Jurkat, Clone E6-1 (cell line): ENCODE measurements around the gene TRIM58.

Experiments
- DNase-seq: peaks from one replicate; pipeline ENCODE4 v3.0.0-alpha.2; 2011; ENCODE audit warnings: low read depth, low spot score
- H3K4me3 ChIP-seq: 2 replicates; pipeline ENCODE4 v1.5.1; 2011; ENCODE audit warnings: mild to moderate bottlenecking, low read length, control low read depth, moderate library complexity

Gene TRIM58

DNA sequence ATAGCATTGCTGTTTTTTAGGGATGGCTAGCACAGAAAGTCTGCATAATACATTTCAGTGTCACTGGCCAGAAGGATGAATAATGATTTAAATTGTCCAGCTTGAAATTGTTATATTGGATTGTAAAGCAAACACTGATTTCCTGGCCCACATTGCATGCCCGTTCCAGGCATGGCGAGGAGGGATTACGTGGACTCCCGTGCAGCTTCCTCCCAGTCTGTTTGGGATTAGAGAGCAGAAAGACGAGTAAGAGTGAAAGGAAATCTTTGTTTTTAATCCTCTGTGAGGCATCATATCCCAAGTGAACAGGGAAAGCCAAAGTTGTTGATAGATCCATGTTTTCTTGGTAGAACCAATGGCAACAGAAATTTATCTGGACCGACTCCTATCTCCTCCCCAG is 8.4 kb downstream of the TRIM58 start:
- no peak overlapping the region for H3K4me3 ChIP-seq
- DNase-seq: no peak

DNA sequence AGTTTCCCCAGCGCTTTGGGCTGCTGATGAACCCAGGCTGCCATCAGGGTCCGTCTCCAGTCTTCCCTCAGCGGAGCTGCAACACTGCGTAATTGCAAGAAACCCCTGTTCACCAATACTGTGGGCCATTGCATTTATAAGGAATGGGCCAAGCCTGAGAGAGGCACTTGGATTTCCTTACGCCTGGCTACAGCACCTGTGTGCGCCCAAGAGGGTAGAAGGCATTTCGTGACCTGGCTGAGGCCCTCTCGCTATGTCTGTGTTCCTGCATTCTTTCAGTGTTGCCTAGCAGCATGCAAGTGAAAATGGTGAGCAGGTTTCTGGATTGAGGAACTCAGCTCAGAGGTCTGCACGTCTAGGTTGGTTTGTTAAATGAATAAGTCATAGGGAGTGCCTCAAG is 26.4 kb downstream of the TRIM58 start:
- no peak overlapping the region for H3K4me3 ChIP-seq

DNA sequence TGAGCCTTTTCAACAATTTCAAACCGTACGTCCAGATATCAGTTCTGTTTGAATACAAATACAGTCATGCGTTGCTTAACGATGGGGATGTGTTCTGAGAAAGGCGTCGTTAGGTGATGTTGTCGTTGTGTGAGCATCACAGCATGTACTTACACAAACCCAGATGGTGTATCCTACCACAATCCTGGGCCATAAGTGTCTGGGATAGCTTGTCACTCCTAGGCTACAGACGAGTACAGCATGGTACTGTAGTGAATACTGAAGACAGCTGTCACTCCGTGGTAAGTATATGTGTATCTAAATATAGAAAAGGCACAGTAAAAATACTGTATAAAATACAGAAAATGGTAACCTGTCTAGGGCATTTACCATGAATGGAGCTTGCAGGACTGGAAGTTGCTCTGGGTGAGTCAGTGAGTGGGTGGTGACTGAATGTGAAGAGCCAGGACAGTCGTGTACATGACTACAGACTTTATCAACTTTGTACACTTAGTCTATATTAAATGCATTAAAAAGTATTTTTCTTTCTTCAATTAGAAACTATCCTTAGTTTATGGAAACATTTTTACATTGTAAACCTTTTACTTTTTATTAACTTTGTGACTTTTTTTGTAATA is 27.9 kb downstream of the TRIM58 start:
- H3K4me3 ChIP-seq: no peak overlapping the region
- DNase-seq: no peak

More for the DNA sequence above, 26.4 kb downstream of the TRIM58 start:
- DNase-seq: no peak

DNA sequence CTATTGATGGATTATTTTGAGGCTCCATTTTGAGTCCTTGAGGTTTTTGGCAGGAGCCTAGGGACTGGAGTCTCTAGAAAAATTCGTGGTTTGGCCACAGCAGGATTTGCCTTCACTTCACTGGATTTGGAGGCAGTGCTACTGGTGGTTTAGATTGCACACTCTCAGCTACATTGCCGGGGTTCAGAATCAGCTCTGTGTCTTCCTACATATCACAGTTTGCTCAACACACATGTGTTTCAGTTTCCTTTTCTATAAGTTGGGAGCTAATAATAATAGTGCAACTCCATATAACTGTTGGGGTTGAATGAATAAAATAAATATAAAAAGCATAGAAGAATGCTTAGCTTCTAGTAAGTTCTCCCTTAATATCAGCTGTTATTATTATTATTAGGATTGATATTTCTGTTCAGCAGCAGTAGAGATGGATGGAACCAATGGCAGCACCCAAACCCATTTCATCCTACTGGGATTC is 38.2 kb downstream of the TRIM58 start, which contains the start of gene OR2W3:
OR2W3 (plus strand) TSS at position 425 of the 475 bp plus-strand sequence; CDS start at position 425, 0 bp downstream.
- H3K4me3 ChIP-seq: no peak within 1 kb of the TSS
- DNase-seq: no peak

DNA sequence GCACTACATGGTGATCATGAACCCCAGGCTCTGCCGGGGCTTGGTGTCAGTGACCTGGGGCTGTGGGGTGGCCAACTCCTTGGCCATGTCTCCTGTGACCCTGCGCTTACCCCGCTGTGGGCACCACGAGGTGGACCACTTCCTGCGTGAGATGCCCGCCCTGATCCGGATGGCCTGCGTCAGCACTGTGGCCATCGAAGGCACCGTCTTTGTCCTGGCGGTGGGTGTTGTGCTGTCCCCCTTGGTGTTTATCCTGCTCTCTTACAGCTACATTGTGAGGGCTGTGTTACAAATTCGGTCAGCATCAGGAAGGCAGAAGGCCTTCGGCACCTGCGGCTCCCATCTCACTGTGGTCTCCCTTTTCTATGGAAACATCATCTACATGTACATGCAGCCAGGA is 39.0 kb downstream of the TRIM58 start:
- DNase-seq: no peak
- H3K4me3 ChIP-seq: no peak overlapping the region

DNA sequence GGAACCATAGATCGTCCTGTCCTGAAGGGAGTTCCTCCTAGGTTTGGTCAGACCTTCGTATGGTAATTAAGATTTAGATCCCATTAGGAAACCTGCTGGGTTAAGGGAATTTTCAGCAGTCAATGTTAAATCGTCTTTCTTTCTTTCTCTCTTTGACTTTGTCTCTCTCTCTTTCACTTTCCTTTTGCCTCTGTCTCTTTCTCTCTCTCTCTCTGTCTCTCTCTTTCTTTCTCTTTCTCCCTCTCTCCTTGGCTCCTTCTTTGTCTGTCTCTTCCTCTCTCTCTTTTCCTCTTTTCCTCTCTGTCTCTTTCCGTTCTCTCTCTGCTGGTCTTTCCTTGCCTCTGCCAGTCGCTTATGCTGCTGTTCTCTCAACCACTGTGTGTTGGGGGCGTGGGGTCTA is 47.1 kb downstream of the TRIM58 start:
- no peak for DNase-seq
- no peak overlapping the region for H3K4me3 ChIP-seq

DNA sequence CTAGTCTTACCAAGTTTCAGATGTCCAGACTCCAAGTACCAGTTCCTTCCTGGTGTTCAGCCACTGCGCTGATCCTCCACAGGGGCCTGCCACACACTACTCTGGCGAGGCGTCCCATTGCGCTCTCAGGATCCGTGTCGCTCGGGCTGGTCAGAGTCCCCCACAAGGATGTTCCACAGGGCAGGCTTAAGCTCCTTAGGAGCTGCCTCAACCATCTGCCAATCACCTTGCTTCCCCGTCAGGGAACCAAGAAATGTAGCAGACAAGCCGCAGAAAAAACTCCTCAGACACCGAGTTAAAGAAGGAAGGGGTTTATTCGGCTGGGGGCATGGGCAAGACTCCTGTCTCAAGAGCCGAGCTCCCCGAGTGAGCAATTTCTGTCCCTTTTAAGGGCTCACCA is 48.2 kb downstream of the TRIM58 start:
- no peak for DNase-seq
- H3K4me3 ChIP-seq: no peak overlapping the region

DNA sequence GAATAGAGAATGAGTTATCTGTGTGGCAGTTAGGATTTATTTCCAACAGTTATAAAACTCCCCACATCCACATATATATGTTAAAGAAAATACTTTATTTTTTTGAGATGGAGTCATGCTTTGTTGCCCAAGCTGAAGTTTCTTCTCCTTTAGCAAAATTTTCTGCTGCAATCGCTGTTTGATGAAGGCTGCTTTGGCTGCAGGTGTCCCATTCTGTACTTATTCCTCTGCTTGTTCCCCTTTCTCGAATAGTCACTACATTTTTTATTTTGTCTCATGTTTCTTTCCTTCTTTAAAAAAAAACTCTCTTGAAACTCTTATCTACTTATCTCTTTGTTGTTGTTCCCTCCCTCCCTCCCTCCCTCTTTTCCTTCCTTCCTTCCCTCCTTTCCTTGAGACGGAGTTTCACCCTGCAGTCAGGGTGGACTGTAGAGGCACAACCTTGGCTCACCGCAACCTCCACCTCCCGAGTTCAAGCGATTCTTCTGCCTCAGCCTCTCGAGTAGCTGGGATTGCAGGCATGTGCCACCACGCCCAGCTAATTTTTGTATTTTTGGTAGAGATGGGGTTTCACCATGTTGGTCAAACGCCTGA is 49.0 kb downstream of the TRIM58 start:
- DNase-seq: no peak
- no peak overlapping the region for H3K4me3 ChIP-seq

DNA sequence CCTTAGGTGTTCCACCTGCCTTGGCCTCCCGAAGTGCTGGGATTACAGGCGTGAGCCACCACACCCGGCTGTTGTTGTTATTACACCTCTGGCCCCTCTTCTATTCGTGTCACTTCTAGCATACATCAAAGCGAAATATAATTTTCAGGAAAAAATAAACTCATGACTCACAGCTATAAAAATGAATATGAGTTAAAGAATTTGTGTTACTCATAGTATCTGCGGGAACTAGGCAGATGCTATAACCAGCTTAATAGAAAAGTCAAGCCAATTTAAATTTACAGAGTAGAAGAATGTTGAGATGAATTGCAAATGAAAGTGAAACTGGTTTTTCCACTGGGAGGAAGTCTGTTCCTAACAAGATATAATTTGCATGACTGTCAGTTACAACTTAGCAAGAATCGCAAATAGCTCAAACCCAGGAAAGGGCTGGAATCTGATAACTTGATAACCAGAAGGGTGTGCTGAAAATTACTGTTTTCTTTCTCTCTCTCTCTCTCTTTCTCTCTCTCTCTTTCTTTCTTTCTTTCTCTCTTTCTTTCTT is 49.6 kb downstream of the TRIM58 start:
- peak; percentile 61 for DNase-seq
- no peak overlapping the region for H3K4me3 ChIP-seq

DNA sequence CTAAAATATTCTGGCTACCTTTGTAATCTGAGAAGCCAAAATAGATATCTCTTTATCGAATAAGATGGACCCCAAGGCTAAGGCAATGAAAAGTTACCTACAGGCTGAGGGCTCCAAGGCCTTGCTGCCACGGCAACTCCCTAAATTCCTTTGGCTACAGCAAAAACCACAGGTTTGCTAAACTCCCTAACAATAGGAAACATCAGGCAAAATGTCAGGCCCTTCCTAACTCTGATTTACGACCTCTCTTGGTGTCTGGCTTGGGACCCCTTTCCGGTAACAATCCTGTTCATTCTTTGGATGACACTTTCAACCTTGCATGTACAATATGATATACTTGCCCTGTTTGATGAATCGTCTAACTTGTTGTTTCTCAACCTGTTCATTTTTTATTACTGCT is 51.8 kb downstream of the TRIM58 start:
- no peak overlapping the region for H3K4me3 ChIP-seq
- DNase-seq: no peak

DNA sequence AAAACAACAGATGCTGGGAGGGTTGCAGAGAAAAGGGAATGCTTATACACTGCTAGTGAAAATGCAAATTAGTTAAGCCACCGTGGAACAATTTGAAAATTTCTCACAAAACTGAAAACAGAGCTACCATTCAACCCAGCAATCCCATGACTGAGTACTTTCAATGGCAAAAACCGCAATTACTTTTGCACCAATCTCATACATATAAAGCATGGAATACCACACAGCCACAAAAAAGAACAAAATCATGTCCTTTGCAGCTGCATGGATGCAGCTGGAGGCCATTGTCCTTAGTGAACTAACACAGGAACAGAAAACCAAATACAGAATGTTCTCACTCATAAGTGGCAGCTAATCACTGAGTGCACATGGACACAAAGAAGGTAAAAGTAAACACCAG is 56.8 kb downstream of the TRIM58 start:
- no peak for DNase-seq
- no peak overlapping the region for H3K4me3 ChIP-seq

DNA sequence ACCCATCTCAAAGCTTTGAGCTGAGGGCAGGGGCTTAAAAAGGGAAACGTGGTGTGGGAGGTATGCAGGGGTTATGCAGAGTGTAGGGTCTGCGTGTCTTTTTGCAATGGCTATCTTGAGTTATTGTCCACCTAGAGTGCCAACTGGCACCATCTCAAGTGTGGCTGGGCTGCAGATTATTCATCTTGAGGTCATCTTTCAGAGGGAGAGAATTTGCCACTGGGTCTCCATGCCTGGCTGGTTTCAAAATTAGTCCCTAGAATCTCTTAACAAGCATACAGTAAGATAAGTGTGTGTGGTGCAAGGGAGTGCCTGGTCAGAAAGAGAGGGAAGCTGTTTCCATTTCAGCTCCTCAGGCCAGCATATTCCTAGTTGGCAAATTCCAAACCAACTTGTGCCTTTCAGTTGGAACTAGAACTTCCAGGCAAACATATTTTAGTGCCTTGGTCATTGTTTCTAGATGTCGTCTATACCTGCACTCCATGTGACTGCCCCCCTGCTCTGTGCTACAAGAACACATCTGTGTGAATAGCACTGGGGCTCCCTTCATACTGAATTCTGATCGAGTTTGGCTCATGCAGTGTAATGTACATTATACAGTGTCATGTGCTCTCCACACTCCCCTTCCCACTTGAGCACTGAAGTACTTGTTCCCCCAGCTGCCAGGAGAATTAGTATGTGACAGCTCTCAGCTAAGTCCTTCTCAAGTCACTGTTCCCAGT is 58.1 kb downstream of the TRIM58 start:
- DNase-seq: no peak

DNA sequence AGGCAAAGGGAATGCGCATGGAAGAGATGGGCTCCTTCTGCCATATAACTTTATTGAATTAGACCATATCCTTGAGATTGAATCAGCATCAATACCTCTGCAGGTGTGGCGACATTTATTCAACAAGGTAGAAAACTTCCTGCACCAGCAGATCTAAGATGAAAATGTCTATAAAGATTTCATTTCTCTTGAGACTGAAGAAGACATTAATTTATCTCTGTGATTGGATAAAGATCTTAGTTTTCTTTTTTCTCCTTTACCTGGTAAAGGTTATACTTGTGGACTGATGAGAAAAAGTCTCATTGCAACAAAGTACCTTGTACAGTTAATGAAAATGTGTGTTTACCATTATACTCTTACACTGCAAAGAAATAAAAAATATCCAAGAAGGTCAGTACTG is 63.0 kb downstream of the TRIM58 start, which contains the start of gene OR2T8:
OR2T8 (plus strand) TSS at position 301 of the 400 bp plus-strand sequence. CDS start 766 bp downstream, outside the sequence.
- no peak for DNase-seq
- no peak within 1 kb of the TSS for H3K4me3 ChIP-seq

More for the DNA sequence above, 58.1 kb downstream of the TRIM58 start:
- H3K4me3 ChIP-seq: no peak overlapping the region

DNA sequence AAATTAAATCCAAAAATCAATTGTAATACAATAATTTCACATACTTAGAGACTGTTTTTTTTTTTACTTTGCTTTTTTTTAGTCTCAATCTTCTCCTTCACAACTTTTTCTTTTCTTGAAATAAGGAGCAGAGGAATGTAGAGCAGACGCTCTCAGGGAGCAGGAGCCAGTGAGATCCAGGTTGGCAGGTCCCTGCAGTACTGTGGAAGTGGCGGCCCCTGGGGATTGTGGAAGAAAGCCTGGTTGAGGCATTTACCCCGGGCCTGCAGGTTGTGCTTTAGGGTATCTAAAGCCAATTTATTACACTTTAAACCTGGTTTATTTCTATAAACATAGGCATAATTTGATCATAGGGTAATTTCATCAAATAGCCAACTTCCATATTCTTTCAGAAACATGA is 67.0 kb downstream of the TRIM58 start:
- no peak overlapping the region for H3K4me3 ChIP-seq
- DNase-seq: no peak

DNA sequence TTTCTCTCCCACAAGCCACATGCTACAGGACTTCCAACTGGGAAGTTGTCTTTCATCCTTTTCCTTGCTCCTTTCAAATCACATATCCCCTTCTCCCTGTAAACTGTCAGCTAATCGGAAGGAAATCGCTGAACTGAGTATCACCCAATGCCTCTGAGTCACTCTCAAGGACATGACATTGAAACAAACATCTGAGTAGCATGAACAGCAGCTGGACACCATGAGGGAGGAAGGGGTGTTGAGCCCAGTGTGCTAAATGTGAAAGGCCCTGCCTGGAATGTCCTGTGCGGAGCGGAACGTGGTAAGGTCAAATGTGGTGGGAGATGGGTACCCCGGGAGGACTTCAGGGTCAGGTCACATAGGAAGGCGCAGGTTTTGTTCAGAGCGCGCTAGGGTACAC is 67.9 kb downstream of the TRIM58 start, which contains the start of gene OR2AJ1:
OR2AJ1 (plus strand) TSS at position 22 of the 400 bp plus-strand sequence. CDS start 8,880 bp downstream, outside the sequence.
- H3K4me3 ChIP-seq: no peak within 1 kb of the TSS
- no peak for DNase-seq
